Coronary artery (tissue), 2 donors: Measurements from ENCODE around the gene FRAS1.

ENCODE experiments used
- DNase-seq: peaks from one replicate; pipeline ENCODE4 v3.0.0-alpha.2; 2017; ENCODE audit warnings: low spot score
- H3K27ac ChIP-seq, 2 donors: fragments of 200-600 bp; sonication (generic); one replicate each; pipeline ENCODE4 v1.5.1; 2016 to 2019
- H3K4me3 ChIP-seq: fragments of 200-600 bp; sonication (generic); 2 replicates; pipeline ENCODE4 v1.5.1; 2016; ENCODE audit warnings: mild to moderate bottlenecking, moderate library complexity
- TF ChIP-seq, protein P1 (sequence below): fragments of 200-600 bp; sonication (generic); IDR thresholded peaks from one replicate; pipeline ENCODE4 v1.5.1; 2019; ENCODE audit warnings: antibody characterized with exemption

The FRAS1 gene

DNA sequence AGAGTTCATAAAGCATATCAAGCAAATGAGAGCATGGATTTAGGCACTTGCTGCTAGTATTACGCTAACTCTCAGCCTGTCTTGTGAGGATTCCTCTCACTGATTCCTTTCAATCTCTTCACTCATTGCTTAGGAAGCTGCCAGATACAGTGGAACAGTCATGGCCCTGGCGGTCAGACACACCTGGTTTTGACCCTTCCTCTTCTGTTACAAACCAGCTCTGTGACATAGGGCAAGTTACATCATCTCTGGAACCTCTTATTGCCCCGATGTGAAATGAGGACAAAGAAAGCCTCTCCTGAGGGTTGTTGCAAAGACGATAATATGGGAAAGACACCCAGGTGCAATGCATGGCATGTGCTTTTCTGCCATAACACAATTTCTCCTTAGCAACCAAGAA is 12.2 kb downstream of the FRAS1 start:
- no peak for DNase-seq
- TF ChIP-seq, protein P1, sequence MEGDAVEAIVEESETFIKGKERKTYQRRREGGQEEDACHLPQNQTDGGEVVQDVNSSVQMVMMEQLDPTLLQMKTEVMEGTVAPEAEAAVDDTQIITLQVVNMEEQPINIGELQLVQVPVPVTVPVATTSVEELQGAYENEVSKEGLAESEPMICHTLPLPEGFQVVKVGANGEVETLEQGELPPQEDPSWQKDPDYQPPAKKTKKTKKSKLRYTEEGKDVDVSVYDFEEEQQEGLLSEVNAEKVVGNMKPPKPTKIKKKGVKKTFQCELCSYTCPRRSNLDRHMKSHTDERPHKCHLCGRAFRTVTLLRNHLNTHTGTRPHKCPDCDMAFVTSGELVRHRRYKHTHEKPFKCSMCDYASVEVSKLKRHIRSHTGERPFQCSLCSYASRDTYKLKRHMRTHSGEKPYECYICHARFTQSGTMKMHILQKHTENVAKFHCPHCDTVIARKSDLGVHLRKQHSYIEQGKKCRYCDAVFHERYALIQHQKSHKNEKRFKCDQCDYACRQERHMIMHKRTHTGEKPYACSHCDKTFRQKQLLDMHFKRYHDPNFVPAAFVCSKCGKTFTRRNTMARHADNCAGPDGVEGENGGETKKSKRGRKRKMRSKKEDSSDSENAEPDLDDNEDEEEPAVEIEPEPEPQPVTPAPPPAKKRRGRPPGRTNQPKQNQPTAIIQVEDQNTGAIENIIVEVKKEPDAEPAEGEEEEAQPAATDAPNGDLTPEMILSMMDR = no peak
- Histone ChIP-seq H3K27ac (no peak overlapping the region), H3K4me3 (no peak overlapping the region)

DNA sequence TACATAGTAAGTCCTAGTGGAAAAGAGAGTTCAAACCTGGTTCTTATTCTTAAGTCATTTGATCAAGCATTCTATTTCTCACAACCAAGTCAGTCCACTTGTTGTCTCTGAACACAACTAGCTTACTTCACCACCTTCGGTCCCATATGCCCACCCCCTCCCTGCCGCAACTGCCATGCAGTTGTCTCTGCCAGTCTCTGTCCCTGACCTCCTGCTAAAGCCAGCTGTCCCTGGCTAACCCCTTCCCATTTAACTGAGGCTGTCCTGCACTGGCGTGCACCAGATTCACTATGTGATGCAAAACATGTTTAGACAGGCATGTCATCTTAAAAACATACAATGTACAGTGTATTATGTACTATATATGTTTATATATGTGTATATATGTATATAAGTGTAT is 12.7 kb downstream of the FRAS1 start:
- TF ChIP-seq, protein P1 = no peak
- no peak for DNase-seq
- H3K4me3 ChIP-seq = no peak overlapping the region

DNA sequence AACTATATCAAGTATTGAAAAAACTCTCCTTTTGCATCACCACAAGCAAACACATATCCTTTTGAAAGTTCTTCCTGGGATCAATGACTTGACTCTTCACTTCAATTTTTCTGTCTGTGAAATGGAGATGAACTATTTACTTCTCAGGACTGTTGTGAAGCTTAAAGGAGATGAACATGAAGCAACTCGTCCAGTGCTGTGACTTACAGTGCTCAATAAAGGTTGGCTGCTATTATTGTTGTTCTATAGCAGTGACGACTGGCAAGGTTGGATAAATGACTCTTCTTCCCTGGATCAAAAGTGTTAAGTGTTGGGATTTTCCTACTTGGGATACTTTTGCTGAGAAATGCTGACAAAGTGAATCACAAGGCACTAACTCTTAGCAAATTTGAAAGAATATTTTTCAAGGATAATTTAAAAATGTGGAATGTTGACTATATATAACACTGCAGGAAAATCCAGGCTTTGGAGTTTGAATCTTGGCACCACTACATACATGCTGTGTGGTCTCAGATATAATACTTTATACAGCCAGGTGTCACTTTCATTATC is 13.7 kb downstream of the FRAS1 start:
- Histone ChIP-seq H3K27ac (no peak overlapping the region), H3K4me3 (no peak overlapping the region)
- no peak for DNase-seq
- TF ChIP-seq, protein P1 = no peak

More for the DNA sequence above, 12.7 kb downstream of the FRAS1 start:
- no peak overlapping the region for H3K27ac ChIP-seq

DNA sequence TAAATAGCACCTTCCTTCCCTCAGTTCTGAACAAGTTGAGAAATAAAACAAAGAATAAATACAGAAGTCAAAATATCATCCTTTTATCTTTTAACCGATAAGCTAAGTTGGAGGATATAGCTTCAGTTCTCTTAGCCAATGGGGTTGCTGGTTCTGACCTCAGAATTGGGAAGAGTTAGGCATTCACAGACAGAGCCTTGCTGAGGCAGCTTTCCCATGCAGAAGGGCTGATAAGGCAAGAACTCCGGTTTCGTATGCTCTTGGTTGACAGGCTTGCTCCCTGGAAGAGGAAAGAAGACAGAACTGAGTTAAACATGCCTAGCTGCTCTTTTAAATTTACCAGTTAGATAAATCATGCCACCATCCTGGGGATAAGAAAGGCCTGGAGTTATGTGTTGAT is 17.6 kb downstream of the FRAS1 start:
- Histone ChIP-seq H3K4me3 (no peak overlapping the region), H3K27ac (no peak overlapping the region)
- TF ChIP-seq, protein P1 = no peak
- DNase-seq = no peak

DNA sequence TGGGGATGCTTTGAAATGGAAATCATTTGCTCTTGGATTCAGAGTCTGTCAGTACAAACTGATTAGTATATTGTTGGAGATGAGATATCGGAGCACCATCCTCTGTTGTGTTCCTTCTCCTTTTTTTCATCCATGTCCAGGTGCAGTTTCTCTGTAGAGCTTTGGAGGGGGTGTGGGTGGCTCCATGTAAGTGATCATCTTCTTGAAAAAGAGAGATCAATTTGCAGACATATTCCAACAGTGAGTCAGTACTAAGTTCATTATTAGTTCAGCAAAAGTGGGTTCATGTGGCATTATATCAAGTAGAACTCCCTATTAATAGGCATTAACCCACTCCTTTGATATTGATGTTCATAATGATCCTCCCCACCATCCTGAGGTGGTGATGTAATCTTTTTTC is 18.9 kb downstream of the FRAS1 start:
- no peak for DNase-seq
- Histone ChIP-seq H3K27ac (no peak overlapping the region), H3K4me3 (no peak overlapping the region)
- TF ChIP-seq, protein P1 = no peak

DNA sequence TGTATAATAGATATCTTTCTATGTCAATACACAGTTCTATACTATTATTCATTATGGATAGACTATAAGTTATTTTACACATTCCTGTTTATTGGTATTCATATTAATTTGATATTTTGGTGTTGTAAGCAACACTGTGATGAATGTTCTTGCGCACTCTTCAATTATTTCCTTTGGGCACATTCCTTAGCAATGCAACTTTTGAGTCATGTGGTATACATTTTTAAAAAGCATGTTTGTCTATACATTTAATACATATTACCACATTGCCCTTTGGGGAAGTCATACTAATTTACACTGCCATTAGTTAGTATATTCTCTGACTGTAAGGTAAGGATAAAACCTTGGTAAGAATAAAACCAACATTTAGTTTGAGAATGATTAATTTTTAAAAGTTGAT is 21.0 kb downstream of the FRAS1 start:
- Histone ChIP-seq H3K27ac (no peak overlapping the region), H3K4me3 (no peak overlapping the region)
- DNase-seq = no peak
- TF ChIP-seq, protein P1 = no peak

DNA sequence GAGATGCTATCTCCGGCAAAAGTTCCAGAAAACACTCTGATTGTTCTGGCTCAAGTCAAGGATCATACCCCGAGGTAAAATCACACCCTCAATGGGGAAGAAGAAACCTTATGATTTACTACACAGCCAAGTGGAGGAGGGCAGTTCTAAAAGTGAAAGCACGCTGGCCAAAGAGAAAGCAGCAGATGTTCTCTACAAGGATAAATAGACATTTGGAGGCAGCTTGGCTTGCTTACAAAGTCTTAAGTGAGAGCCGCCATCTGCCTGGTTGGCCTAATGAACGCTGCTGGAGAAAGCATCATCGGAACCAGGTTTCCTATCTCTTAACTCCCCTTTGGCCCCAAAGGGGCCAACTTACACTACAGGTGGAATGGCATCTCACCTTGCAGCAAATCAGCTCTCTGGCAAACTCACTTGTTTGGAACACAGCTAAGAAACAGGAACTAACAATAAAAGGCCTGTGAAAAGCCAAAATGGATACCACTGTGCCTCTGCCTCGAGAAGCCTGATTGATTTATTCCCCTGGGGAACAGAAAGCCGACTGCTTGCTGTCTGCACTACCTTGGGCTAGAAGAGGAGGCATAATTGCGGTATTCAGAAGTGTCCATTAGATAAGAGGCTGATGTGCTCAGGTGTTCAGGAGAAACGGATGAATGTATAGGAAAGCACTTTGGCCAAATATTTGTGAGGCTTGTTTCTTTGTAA is 22.8 kb downstream of the FRAS1 start:
- no peak overlapping the region for H3K27ac ChIP-seq
- TF ChIP-seq, protein P1 = no peak
- H3K4me3 ChIP-seq = no peak overlapping the region
- no peak for DNase-seq
